GM21526 (cell line): Measurements from ENCODE around the gene AK4.
A peak's percentile ranks its signal among the peaks of the same experiment; 100 is the strongest.
"Not testable (repeated sequence)": the region's sequence is repeated elsewhere in the genome, so short reads cannot be mapped to it uniquely, and the experiment has no call there.

Experiments used
- ATAC-seq: cut with Tn5 transposase; IDR thresholded peaks from one replicate; pipeline ENCODE4 v1.9.1; 2021; ENCODE audit warnings: moderate library complexity; ENCODE audit not compliant: unreplicated experiment, low FRiP score

Gene AK4

GRCh38 chr1:65150108-65150463 lies 2.1 kb downstream of the AK4 start:
- ATAC-seq = no peak

- ATAC-seq = no peak
Measured at GRCh38 chr1:65150583-65151263, 2.7 kb downstream of the AK4 start.

GRCh38 chr1:65151641-65152040 lies 3.6 kb downstream of the AK4 start:
- no peak for ATAC-seq

GRCh38 chr1:65153635-65154034 lies 5.6 kb downstream of the AK4 start:
- ATAC-seq = no peak

GRCh38 chr1:65156910-65157545 lies 9.0 kb downstream of the AK4 start:
- no peak for ATAC-seq

- ATAC-seq = no peak
Measured at GRCh38 chr1:65157546-65157941, 9.5 kb downstream of the AK4 start.

GRCh38 chr1:65159291-65159688 lies 11.3 kb downstream of the AK4 start:
- ATAC-seq = not testable (repeated sequence)

GRCh38 chr1:65159801-65160523 lies 12.0 kb downstream of the AK4 start:
- ATAC-seq = no peak

- ATAC-seq = no peak
Measured at GRCh38 chr1:65163201-65163805, 15.3 kb downstream of the AK4 start.

GRCh38 chr1:65164101-65164500 lies 16.1 kb downstream of the AK4 start:
- not testable (repeated sequence) for ATAC-seq

- no peak for ATAC-seq
Measured at GRCh38 chr1:65164633-65165032, 16.6 kb downstream of the AK4 start.

GRCh38 chr1:65165269-65165993 lies 17.4 kb downstream of the AK4 start:
- ATAC-seq = peak; percentile 85

GRCh38 chr1:65166572-65167305 lies 18.7 kb downstream of the AK4 start:
- ATAC-seq = no peak

GRCh38 chr1:65167586-65168242 lies 19.7 kb downstream of the AK4 start:
- ATAC-seq = no peak

- ATAC-seq = no peak
Measured at GRCh38 chr1:65168867-65169266, 20.9 kb downstream of the AK4 start.

GRCh38 chr1:65170511-65171142 lies 22.6 kb downstream of the AK4 start:
- no peak for ATAC-seq

- no peak for ATAC-seq
Measured at GRCh38 chr1:65172936-65173690, 25.1 kb downstream of the AK4 start.

GRCh38 chr1:65174585-65174984 lies 26.6 kb downstream of the AK4 start:
- peak; percentile 72 for ATAC-seq
